Calu3 (cell line): ENCODE data around the gene GRIK4. TPM values are rescaled to one million over a fixed set of nuclear protein-coding genes. Genes with fewer than 3 reads are reported as not detected.
"Not testable (repeated sequence)": the region's sequence is repeated elsewhere in the genome, so short reads cannot be mapped to it uniquely, and the experiment has no call there.

Experiments used
- BruUV-seq: library from RNA; stranded (reverse); fragments of 400-500 nt; replicated peaks from 2 replicates; lab custom pipeline; 2021; lab: Mats Ljungman, UMichigan
- CTCF ChIA-PET: fragments of 300-600 bp; sonication (Branson Sonifier 250); formaldehyde crosslinking; loops from one replicate; lab custom pipeline; 2022; ENCODE audit warnings: antibody characterized with exemption; lab: Charles Lee
- DNase-seq: peaks from one replicate; pipeline ENCODE4 v3.0.0; 2022
- H3K27ac Mint-ChIP-seq: one replicate; pipeline ENCODE4 v1.8.0; 2022; ENCODE audit warnings: mixed read lengths; ENCODE audit not compliant: unreplicated experiment
- H3K27me3 Mint-ChIP-seq: one replicate; pipeline ENCODE4 v1.8.0; 2022; ENCODE audit warnings: mixed read lengths; ENCODE audit not compliant: unreplicated experiment
- H3K36me3 Mint-ChIP-seq: one replicate; pipeline ENCODE4 v1.8.0; 2022; ENCODE audit warnings: mild to moderate bottlenecking, moderate library complexity, mixed read lengths; ENCODE audit not compliant: insufficient read depth, unreplicated experiment
- H3K4me1 Mint-ChIP-seq: one replicate; pipeline ENCODE4 v1.8.0; 2022; ENCODE audit warnings: mild to moderate bottlenecking, low read depth, mixed read lengths; ENCODE audit not compliant: unreplicated experiment
- H3K4me3 Mint-ChIP-seq: one replicate; pipeline ENCODE4 v1.8.0; 2022; ENCODE audit warnings: mild to moderate bottlenecking, low read depth, moderate library complexity, mixed read lengths; ENCODE audit not compliant: unreplicated experiment
- H3K9me3 Mint-ChIP-seq: one replicate; pipeline ENCODE4 v1.8.0; 2022; ENCODE audit warnings: low read depth, mixed read lengths; ENCODE audit not compliant: unreplicated experiment
- CTCF ChIP-seq: fragments of 200-600 bp; IDR thresholded peaks from one replicate; pipeline ENCODE4 v1.8.0; 2022; ENCODE audit warnings: antibody characterized with exemption; ENCODE audit not compliant: unreplicated experiment
- intact Hi-C: fragments of 100-400 bp; cut with micrococcal nuclease; formaldehyde crosslinking; loops from one replicate; pipeline ENCODE4 v1.10.0; 2022; ENCODE audit not compliant: unreplicated experiment
- total RNA-seq: library from RNA; stranded (reverse); gene quantifications from 2 replicates; pipeline ENCODE4 v1.2.3, GENCODE V29; 2022

GRIK4 gene
- total RNA-seq, 1 experiment from 2014 or later, result not detected

GRCh38 chr11:120756931-120757330 is 245.4 kb downstream of the GRIK4 start:
- no TSS peak for BruUV-seq
- H3K27ac Mint-ChIP-seq, result no peak overlapping the region
- CTCF ChIA-PET, result no interaction called here
- no peaks in the 10 kb centered on the region for H3K9me3 Mint-ChIP-seq
- intact Hi-C loops, result no loop called here
- H3K36me3 Mint-ChIP-seq, result no peaks in the 10 kb centered on the region
- no peak overlapping the region for H3K4me3 Mint-ChIP-seq
- peaks cover 35% of the 10 kb centered on the region for H3K27me3 Mint-ChIP-seq
- DNase-seq, result no peak
- TF ChIP-seq CTCF, result no peak
- H3K4me1 Mint-ChIP-seq, result no peaks in the 10 kb centered on the region

GRCh38 chr11:120759046-120759445 is 247.5 kb downstream of the GRIK4 start:
- no peak for DNase-seq
- Mint-ChIP-seq H3K27me3 (peaks cover 35% of the 10 kb centered on the region), H3K4me3 (no peak overlapping the region), H3K36me3 (no peaks in the 10 kb centered on the region), H3K4me1 (no peaks in the 10 kb centered on the region), H3K27ac (no peak overlapping the region), H3K9me3 (no peaks in the 10 kb centered on the region)
- BruUV-seq, result no TSS peak
- CTCF ChIA-PET, result no interaction called here
- intact Hi-C loops, result no loop called here
- TF ChIP-seq CTCF, result no peak

GRCh38 chr11:120765710-120766109 is 254.2 kb downstream of the GRIK4 start:
- H3K4me3 Mint-ChIP-seq, H3K27ac Mint-ChIP-seq, DNase-seq, BruUV-seq, H3K36me3 Mint-ChIP-seq, H3K4me1 Mint-ChIP-seq, intact Hi-C loops, H3K9me3 Mint-ChIP-seq, CTCF ChIA-PET: not testable (repeated sequence)
- peaks cover 44% of the 10 kb centered on the region for H3K27me3 Mint-ChIP-seq

GRCh38 chr11:120766318-120766717 is 254.8 kb downstream of the GRIK4 start:
- CTCF ChIA-PET, result no interaction called here
- TF ChIP-seq CTCF, result no peak
- Mint-ChIP-seq H3K9me3 (no peaks in the 10 kb centered on the region), H3K27ac (no peak overlapping the region), H3K36me3 (no peaks in the 10 kb centered on the region), H3K4me1 (no peaks in the 10 kb centered on the region), H3K27me3 (peaks cover 50% of the 10 kb centered on the region), H3K4me3 (no peak overlapping the region)
- intact Hi-C loops, result no loop called here
- no TSS peak for BruUV-seq
- DNase-seq, result no peak

GRCh38 chr11:120768949-120769348 is 257.4 kb downstream of the GRIK4 start:
- Mint-ChIP-seq H3K4me1 (no peaks in the 10 kb centered on the region), H3K27me3 (peaks cover 54% of the 10 kb centered on the region), H3K9me3 (no peaks in the 10 kb centered on the region), H3K4me3 (no peak overlapping the region), H3K36me3 (no peaks in the 10 kb centered on the region), H3K27ac (no peak overlapping the region)
- intact Hi-C loops, result no loop called here
- TF ChIP-seq CTCF, result no peak
- BruUV-seq, result no TSS peak
- CTCF ChIA-PET, result no interaction called here
- no peak for DNase-seq
